Renal cortex interstitium (tissue), 15 donors: ENCODE results near the gene OR7C1. TPM values are rescaled to one million over a fixed set of nuclear protein-coding genes. Genes with fewer than 3 reads are reported as not detected.

Source experiments
- DNase-seq, 11 donors: peaks; one replicate each; pipeline ENCODE4 v3.0.0-alpha.2; 2013; ENCODE audit warnings: low read depth in 9 of 11, low spot score in 4 of 11; ENCODE audit errors: extremely low read depth in 1 of 11
- long read RNA-seq, 16 experiments: transcript quantifications; one replicate each; lab custom pipeline, GENCODE V29; 2026
- polyA plus RNA-seq, 3 donors: library from polyadenylated mRNA; unstranded; fragments of 120-200 nt; gene quantifications; one replicate each; pipeline ENCODE4 v1.2.1, GENCODE V29; 2013; ENCODE audit not compliant: insufficient read length in 3 of 3

OR7C1 gene
- under 1 TPM; 0.06 to 0.12 (median 0.10) TPM for polyA plus RNA-seq
- long read RNA-seq, donor 1, result 0 reads
- long read RNA-seq, donor 2, result 0 reads
- long read RNA-seq, donor 3, result 0 reads
- long read RNA-seq, donor 4, result 0 reads
- long read RNA-seq, donor 5, result 0 reads
- long read RNA-seq, donor 6, result 0 reads
- long read RNA-seq, donor 7, result 0 reads
- long read RNA-seq, donor 8, result 0 reads
- long read RNA-seq, donor 9, result 0 reads
- long read RNA-seq, donor 10, result 0 reads
- long read RNA-seq, donor 11, result 0 reads
- long read RNA-seq, donor 12, result 0 reads
- long read RNA-seq, donor 13, result 0 reads
- long read RNA-seq, donor 14, result 0 reads
- long read RNA-seq, donor 15, result 0 reads
- long read RNA-seq, donor 16, result 0 reads

GRCh38 chr19:14835011-14835410 lies at the start of gene OR7C1, which contains the start of gene OR7A5:
Gene OR7C1 (minus strand): TSS chr19:14835185. CDS start chr19:14800136, 35,049 bp downstream.
Gene OR7A5 (minus strand): TSS chr19:14835185. CDS start chr19:14828241, 6,944 bp downstream.
- peak in 7 of 11 donors; percentile 5 to 52 (median 49) for DNase-seq

GRCh38 chr19:14871619-14872230 lies 36.7 kb upstream of the OR7C1 start:
- peak in 1 of 11 donors; percentile 6 for DNase-seq

- no peak for DNase-seq
These were observed 33.5 kb upstream of the OR7C1 start for GRCh38 chr19:14868497-14868896.

GRCh38 chr19:14848822-14849221 lies 13.8 kb upstream of the OR7C1 start, which contains the start of gene OR7A10:
Gene OR7A10 (minus strand): TSS chr19:14848922. CDS start chr19:14841877, 7,045 bp downstream.
- DNase-seq, result no peak

- DNase-seq, result peak in 4 of 11 donors; percentile 17 to 38 (median 28)
These were observed 8.6 kb upstream of the OR7C1 start for GRCh38 chr19:14843578-14843977.

GRCh38 chr19:14843169-14843568 lies 8.2 kb upstream of the OR7C1 start:
- DNase-seq, result no peak

GRCh38 chr19:14840206-14840605 lies 5.2 kb upstream of the OR7C1 start:
- DNase-seq, result no peak

GRCh38 chr19:14837391-14837790 lies 2.4 kb upstream of the OR7C1 start:
- DNase-seq, result no peak

- no peak for DNase-seq
These were observed 4.3 kb downstream of the OR7C1 start for GRCh38 chr19:14830702-14831101.

- DNase-seq, result no peak
These were observed 9.0 kb downstream of the OR7C1 start for GRCh38 chr19:14826006-14826405.

GRCh38 chr19:14821937-14822336 lies 13.0 kb downstream of the OR7C1 start:
- no peak for DNase-seq

GRCh38 chr19:14818588-14818987 lies 16.4 kb downstream of the OR7C1 start:
- DNase-seq, result no peak

- DNase-seq, result no peak
These were observed 17.9 kb downstream of the OR7C1 start for GRCh38 chr19:14817052-14817451.

GRCh38 chr19:14814982-14815652 lies 19.9 kb downstream of the OR7C1 start:
- DNase-seq, result no peak

GRCh38 chr19:14809272-14810057 lies 25.5 kb downstream of the OR7C1 start:
- no peak for DNase-seq

GRCh38 chr19:14804765-14805164 lies 30.2 kb downstream of the OR7C1 start:
- no peak for DNase-seq

GRCh38 chr19:14798760-14799159 lies 36.2 kb downstream of the OR7C1 start:
- DNase-seq, result no peak

- no peak for DNase-seq
These were observed 39.0 kb downstream of the OR7C1 start for GRCh38 chr19:14796021-14796420.

GRCh38 chr19:14795078-14795721 lies 39.8 kb downstream of the OR7C1 start:
- no peak for DNase-seq
